HG03439 (cell line): ENCODE measurements around the gene SHISA5.

Experiments used
- ATAC-seq: cut with Tn5 transposase; IDR thresholded peaks from one replicate; pipeline ENCODE4 v1.9.1; 2021; ENCODE audit warnings: mild to moderate bottlenecking, moderate library complexity; ENCODE audit not compliant: unreplicated experiment

SHISA5 gene

DNA sequence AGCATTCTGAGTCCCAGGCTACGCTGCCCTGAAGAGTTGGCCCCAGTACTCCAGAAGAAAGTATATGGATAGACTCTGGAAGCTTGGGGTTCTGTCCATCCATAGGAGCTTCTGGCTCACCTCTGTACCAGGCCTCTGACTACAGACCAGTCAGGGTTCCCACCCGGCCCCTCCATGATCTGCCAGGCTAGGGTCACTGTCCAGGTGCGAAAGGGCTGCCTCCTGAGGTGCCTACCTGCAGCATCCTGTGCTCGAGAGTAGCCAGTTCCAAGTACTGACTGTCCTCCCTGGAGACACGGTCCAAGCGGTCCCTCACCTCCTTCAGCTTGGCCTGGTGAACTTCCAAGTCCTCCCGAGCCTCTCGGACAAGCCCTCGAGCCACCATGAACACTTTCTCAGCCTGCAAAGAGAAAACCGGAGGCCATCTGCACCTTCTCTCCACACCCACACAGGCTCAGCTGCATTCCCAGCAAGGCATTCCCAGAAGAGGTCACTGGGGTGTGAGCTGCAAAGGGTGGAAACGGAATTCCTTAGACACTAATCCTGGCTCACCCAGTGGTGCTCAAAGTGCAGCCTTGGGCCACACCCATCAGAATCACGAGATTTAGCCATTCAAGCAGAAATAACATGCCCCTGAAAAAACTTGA, 70.4 kb downstream of the SHISA5 start:
- no peak for ATAC-seq

DNA sequence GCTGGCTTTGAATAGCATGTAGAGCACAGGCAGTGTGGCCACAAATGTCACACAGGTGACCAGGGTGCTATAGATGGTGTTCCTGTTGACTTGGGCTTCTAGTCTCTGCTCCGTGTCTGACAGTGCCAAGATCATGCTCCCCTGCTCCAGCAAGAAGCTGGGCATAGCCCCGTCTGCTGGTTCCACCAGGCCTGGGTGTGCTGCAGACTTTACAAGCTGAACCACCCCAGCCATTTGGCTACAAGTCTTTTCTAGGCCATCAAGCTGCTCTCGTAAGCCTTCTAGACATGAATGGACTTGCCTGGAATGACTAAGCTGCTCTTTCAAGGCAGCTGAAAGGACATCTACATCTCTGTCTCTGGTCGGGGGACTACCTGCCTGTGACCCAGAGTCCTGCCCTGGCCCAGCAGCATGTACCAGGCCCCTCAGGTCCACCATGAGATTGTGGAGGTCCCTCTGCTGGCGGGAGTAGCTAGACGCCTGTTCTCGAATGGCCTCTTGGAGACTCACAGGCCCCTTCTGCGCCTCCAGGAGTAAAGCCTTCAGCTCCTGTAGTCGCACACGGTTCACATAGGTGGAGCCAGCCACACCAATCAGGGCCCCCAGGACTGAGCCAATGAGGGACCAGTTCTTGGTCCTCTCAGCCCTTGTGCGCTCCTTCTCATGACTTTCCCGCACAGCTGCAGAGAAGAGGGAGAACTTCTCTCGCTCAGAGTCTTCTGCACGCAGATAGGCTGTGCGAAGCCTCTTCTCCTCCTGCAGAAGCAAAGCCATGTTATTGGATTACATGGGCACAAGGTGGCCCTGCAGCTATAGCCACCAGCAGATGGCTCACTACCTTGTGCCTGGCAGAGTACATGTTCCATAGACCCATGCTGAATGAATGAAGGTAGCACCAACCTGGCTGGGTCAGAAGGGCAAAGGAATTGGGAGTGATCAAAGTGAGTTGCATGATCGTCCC, 71.3 kb downstream of the SHISA5 start:
- no peak for ATAC-seq

DNA sequence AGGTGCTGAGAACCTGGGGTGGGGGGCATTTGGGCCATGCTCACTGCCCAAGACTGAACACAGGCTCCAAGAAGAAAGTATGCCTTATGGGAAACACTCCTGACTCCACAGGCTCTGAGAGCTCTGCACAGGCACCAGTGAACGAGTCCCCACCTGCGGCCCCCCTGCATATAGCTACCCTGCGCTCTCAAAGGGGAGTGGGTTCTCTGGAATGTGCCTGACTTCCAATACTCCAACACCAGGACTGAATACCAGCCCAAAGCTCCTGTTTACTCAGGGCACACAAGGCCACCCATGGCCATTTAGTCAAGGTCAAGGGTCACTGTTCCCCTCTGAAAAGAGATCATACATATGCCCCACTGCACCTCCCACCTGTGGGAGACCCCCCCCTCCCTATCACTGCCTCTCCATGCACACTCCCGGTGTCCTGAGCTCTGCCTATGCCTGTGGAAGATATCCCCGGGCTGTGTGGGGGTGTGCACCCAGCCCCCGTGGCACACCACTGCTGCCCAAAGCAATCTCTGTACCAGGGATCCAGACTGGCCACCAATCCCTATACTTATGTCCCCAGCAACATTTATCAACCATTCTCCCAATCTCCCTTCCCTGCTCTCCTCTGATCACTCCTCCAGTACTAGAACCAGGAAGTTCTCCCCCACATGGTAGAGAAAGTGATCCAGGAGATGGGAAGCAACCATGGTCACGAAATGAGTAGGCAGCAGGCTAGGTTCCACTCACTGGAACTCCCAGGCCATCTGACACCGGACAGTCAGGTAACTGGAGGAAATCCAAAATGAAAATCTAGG, 72.5 kb downstream of the SHISA5 start:
- no peak for ATAC-seq

DNA sequence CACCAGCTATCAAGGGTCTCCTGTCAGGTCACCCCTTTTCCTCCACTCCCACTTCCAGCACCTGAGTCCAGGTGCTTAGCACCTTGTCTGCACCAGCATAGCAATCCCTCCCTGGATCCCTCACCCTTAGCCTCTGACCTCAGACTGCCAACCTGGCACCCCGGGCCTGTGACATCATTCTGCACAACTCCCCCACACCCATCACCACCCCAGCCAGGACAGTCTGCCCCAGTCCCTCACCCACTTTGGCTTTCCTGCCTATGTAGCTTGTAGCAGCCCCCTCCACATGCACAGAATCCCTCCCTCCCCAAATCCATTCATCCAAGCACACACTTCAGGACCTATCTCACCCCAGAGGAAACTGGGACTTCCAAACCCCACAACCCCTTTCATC, 73.3 kb downstream of the SHISA5 start:
- ATAC-seq: no peak

DNA sequence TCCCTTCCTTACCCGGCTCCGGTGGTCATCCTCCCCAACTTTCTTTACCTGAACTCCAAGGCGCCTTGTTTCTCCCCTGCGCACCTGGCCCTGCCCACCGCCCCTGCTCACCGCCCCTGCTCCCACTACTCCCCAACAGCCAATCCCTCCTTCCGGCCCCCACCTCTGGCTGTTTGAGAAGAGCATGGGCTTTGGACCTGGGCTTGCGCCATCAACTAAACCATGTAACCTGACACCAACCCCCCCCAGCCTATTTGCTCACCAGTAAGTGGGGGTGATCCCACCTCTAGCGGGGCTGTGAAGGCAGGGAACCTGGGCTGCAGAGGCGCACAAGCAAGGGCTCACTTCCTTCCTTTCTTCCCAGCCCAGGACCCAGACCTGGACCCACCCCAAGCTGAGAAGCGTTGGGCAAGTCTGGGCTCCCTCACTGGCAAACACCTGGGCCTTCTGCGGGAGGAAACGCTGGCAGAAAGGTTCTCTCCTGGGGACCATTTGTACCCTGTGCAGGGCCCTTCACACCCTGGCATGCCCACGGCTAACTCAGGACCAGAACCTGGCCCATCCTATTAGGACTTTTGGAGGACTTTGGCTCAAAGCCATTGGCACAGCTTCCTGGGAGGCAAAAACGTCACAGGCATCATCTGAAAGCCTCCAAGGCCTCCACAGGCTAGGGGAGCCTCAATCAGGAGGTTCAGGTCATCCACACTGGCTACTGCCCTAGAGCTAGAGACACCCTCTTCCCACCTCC, 73.8 kb downstream of the SHISA5 start, which contains the start of gene PLXNB1:
Gene PLXNB1 (minus strand): TSS at position 127 of the 748 bp plus-strand sequence. CDS start 5,475 bp downstream, outside the sequence.
- no peak for ATAC-seq

DNA sequence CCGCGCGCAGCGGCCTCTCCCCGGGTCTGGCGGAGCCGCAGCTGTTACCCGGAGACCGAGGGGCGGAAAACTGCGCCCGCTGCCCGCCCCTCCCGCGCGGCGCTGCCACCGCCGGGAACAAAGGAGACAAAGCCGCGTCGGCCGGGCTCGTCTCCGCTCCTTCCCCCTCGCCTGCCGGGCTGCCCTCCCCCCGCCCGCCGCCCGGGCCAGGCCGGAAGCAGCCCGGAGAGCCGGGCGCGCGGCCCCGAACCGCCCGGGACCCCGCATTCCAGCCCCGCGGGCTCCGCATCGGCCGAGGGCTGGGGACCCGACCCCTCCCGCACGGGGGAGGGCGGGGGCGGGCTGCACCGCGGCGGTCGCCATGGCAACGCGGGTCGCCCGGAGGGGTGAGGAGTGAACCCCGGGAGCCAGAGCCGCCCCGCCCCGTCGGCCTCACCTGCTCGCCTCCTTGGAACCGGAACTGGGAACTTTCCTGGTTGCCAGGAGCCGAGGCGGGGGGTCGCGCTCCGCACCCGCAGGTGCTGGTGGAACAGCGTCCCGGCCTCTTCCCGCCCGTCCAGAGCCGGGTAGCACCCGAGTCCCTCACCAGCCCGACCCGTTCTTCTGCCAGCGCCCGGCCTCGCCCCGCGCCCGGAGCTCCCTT, 74.5 kb downstream of the SHISA5 start:
- no peak for ATAC-seq

DNA sequence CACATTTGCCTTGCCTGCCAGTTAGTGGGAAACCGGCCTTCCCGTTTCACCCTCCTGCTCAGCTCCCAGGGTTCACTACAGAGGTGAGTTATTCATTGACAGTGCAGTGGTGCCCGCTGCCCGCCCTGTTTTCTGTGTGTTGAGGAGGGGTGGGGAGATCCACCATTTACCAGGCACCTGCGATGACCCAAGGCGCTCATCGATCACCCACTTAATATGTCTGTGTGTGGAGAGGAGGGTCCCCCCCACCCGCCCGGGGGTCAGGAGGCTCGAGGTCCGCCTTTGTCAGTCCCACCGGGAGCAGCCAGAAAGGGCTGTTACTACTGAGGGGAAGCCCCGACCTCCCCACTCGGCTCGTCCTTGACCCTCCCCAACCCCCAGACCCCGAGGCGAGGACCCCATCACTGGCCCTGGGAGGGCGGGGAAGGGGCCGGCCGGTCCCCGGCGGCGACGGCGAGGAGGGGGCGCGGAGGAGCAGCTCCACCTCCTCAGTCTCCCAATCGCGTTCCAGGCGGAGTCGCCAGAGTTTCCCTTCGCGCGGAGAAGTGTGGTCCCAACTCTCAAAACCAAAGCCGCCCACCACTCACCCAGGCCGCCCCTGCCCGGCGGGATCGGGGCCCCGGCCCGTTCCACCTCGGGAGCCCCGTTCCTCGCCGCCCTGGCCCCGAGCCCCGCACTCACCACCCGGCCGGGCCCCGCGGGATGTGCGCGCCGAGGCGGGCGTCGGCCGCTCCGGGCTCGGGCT, 75.2 kb downstream of the SHISA5 start:
- no peak for ATAC-seq

DNA sequence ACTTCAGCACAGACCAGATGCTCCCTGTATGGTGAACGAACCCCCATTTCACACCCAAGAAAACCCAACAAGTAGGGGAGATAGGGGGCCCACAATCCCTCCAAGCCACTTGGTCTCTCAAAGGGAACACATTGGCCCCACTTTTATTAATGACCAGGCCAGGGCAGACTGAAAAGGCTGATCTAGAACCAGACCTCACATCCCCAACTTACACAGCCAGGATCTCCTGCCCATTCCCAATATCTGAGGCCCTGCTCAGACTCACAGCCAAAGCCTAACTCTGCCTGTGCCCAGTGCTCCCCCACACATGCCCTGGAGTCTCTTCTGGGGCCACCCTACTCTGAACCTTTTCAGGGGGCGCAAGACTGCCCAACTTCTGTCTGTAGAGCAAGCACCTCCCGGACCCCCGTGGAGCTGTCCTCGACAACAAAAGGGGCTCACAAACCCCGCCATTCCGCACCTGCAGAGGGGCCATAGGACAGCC, 75.8 kb downstream of the SHISA5 start:
- ATAC-seq: no peak

DNA sequence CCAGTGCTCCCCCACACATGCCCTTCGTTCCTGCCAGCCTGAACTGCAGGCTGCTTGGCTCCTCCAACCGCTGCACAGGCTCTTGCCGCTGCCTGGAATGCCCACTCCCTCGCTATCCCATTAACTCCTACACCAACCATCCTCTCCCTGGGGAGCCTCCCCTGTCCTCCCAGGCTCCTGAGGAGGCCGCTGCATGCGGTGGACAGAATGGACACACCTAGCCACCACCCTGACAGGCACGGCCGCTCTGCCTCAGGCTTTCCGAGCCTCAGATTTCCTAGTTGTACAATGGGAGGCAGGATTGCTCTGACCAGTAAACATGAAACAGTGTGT, 76.4 kb downstream of the SHISA5 start:
- no peak for ATAC-seq

DNA sequence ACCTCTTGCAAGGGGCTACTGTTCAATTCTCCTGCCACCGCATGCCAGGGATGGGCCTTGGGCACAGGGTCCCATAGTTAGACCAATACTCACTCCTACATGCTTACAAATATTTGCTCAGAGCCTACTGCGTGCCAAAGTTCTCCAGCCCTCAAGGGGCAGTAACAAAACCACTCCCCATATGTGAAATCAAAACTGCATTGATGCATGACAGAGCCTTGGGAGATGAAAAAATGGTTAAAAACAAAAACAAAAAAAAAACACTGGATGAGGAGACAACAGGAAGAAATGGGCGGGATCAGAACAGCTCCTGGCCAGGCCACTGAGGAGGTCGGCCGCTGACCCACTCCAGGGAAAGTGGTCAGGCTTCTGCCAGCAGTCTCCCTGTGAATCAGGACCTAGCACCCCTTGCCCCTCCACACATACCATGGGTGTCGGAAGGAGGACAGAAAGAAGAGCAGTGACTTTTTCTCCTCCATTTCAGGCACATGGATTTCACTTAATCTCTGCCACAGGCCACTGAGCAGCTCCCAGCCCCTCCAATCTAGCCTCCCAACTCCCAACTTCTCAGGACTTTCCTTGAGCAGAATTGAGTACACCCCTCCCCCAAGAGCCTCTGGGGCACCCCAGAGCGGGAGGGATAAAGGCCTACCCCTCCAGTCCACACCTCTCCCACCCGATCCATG, 76.9 kb downstream of the SHISA5 start:
- ATAC-seq: no peak

DNA sequence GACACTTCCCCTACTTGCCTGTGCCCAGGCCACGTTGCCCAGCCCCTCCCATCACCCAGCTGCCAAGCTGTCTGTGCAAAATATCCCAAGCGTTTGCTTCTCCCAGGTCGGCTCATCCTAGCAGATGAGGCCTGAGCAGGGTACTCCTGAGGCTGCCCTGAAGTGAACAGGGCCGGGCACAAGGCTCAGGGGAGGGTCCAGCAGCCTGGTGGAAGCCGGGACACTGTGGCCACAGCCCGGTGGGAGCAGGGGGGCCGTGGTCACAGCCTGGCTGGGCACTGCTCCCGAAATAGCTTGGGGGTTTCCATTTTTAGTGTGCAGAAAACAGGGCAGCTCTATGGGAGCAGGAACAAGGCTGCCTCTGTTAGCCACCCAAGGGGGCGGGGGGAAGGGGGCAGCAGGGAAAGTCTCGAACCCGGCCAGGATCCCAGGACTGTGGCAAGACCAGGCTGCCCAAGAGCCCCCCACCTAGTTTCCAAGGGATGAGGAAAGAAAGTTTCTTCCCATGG, 77.5 kb downstream of the SHISA5 start:
- no peak for ATAC-seq

DNA sequence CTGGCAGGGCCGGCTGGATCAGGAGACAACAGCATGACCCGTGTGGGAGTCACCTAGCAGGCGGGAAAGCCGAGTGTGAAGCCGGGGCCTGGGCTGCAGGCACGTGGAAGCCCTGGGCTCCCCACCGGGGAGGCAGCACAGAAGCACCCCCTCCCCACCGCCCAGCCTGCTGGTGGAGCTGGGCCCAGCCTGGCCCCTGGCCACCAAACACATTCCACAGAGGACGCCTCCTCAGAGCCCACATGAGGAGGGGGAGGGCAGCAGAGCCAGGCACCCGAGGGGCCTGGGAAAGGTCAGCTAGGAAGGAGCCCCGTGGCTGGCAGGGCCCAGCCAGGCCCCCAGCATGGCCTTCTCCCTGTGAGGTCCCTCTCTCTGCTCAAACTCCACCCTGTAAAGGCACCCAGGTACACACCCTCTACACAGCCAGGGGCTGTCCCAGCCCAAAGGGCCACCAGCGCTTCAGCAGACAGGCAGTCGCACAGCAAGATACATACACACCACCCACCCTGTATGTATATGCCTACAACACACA, 78.6 kb downstream of the SHISA5 start:
- no peak for ATAC-seq

DNA sequence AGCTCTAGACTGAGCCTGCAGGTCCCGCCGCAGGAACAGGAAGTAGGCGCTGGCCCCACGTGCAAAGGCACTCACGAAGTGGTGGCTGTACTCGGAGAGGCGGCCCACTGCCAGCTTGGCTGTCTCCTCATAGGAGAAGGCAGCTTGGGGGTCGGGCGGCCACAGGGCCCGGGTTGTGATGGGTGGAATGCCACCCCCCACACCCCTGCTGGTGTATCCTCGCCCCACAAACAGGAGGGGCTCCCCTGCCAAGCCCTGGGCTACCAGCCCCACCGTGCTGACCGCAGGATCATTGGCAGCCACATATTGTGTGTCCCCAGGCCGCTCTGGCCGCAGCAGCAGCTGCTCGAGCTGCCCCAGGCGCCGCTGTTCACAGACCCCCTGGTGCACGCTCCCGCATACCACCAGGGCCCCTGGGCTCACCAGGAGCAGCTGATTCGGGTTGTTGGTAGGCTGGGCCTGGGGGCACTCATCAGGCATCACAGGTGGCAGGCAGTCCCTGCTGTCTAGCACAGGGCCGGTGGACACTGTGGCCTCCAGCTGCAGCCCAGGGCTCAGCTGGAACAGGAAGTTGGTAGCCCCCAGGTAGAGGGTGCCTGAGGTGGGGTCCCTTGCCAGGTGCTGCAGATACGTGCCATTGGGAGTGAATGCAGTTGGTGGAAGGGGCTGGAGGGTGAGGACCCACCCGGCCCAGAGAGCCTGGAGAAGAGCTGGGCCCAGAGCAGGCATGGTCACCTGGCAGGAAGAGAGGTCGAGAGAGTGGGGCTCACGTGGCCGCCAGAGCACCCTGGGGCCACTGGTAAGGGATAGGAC, 79.9 kb downstream of the SHISA5 start:
- ATAC-seq: no peak

DNA sequence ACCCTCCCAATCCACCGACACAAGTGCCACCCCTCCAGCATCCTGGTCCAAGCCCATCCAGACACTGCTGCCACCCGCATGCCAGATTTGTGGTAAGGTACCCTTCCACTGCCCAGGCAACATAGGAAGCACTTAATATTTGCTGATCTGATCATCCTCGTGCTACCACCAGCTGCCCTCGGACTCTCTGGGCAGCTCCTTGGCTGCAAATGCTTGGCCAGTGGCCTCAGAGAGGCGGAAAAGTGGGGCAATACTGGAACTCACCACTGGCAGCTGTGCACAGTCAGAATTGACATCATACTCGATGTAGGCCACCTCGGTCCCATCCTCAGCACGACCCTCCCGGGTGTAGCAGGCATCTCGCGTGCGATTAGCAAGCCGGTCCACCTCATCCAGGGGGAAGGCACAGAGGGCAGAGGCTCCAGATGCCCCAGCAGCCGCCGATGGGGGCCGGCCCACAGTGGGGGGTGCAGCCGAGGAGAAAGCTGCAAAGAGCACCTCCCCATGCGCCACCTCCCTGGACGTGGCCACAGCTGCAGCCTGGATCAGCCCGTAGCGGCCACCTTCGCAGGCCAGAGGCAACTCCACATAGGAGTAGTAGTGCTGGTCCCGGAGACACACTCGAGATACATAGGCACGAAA, 80.6 kb downstream of the SHISA5 start:
- no peak for ATAC-seq

DNA sequence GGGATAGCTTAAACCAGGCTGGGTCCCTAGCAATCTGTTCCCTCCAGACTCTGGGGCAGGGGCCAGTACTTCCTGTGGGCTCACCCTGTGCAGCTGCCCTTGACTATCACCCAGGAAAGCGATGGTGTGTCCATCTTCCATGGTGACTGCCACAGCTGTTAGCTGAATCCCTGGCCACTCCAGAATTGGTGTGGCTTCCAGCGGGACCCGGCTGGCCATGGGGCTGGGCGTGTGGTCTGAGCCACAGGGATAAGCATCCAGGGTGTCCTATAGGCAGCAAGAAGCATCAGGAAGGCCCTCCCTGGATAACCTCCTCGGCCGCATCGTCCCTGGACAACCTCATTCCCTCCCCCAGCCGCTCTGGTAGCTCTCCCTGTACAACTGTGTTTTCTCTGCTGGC, 81.3 kb downstream of the SHISA5 start:
- ATAC-seq: no peak

DNA sequence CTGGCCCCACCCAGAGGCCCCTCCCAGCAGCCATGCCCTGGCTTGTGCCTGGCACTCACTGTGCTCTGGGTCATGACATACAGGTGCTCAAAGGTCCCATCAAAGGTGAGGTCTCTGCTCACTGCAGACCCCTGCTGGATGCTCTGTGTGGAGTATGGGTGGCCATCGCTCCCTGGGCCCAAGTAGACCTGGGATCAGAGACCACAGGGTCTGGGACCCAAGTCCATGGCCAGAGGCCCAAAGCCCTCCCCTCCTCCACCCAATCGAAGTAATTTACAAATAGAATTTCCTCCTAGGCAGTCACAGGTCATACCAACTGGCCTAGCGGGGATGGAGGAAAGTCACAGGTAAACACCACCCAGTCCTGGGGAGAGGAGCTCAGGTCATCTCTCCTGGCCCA, 81.7 kb downstream of the SHISA5 start:
- no peak for ATAC-seq

DNA sequence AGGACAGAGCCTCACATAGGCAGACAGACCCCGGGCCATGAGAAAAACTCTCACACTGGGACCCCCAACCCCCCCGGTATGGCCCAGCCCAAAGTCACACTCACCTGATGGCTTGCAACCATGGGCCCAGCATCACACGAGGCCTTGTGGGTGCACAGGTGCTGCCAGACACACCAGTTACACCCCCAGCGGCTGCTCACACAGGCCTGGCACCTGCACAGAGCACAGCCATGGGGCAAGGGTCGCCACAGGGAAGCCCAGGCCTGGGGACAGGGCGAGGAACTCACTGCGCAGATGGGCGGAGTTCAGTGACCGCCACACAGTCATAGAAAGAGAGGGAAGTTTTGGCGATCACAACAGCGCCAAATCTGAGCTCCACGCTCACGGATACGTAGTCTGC, 83.4 kb downstream of the SHISA5 start:
- ATAC-seq: no peak
